Measurements from ENCODE around the gene AAR2. TPM values are rescaled to one million over a fixed set of nuclear protein-coding genes. Genes with fewer than 3 reads are reported as not detected.

The AAR2 gene
- total and polyA plus RNA-seq, 7 donors, result 13.4 to 29.6 (median 20.3) TPM

DNA sequence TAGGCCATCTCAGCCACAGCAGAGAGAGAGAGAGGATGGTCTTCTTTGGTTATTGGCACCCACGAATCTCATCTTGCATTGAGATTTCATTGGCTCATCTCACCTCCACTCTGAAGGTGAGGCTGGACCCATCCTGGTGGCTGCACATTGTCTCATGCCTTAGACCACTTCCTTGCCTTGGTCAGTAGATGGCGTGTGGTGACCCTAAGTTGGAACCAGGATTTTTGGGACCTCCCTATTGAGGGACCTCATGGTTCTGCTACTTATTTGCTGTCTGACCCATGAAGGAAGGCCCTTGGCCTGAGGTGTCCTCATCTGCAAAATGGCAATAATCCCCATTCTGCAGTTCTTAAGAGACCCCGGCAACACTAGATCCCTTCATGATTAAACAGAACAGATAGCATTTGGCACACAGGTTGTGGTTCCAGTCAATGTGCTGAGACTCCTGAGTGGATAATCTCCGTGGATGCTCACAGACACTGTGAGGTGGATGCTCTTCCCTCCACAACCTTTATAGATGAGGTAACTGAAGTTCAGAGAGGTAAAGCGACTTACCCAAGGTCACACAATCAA is 21.5 kb upstream of the AAR2 start:
- intact Hi-C loops (cut with DNase I), result loop anchor here (5.0 to 10.0 kb wide), 3 partner anchors 223 to 380 kb away; no protein-coding TSS in a partner anchor
- H3K9me3 ChIP-seq, result no peaks in the 10 kb centered on the region
- H3K27me3 ChIP-seq (ENCODE audit: insufficient read depth in 3 of 3, low read length in 2 of 3), result no peaks in the 10 kb centered on the region
- H3K27ac ChIP-seq, result no peak overlapping the region
- H3K4me3 ChIP-seq, result no peak overlapping the region
- 68 to 74% (median 72%) methylated on average over 5 of the region's 5 CpGs for WGBS, 3 donors
- TF ChIP-seq, protein P1, sequence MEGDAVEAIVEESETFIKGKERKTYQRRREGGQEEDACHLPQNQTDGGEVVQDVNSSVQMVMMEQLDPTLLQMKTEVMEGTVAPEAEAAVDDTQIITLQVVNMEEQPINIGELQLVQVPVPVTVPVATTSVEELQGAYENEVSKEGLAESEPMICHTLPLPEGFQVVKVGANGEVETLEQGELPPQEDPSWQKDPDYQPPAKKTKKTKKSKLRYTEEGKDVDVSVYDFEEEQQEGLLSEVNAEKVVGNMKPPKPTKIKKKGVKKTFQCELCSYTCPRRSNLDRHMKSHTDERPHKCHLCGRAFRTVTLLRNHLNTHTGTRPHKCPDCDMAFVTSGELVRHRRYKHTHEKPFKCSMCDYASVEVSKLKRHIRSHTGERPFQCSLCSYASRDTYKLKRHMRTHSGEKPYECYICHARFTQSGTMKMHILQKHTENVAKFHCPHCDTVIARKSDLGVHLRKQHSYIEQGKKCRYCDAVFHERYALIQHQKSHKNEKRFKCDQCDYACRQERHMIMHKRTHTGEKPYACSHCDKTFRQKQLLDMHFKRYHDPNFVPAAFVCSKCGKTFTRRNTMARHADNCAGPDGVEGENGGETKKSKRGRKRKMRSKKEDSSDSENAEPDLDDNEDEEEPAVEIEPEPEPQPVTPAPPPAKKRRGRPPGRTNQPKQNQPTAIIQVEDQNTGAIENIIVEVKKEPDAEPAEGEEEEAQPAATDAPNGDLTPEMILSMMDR (IDR thresholded peaks at IDR 0.05), result peak; percentile 48
- H3K36me3 ChIP-seq (ENCODE audit: insufficient read depth in 1 of 2, low read depth in 1 of 2), result no peaks in the 10 kb centered on the region
- ATAC-seq, result peak in 2 of 4 donors; percentile 54 to 69
- H3K4me1 ChIP-seq, result no peaks in the 10 kb centered on the region
- DNase-seq, result no peak

GRCh38 chr20:36215778-36216177 is 20.5 kb upstream of the AAR2 start:
- whole genome bisulfite sequencing, 3 donors, result 94 to 95% (median 94%) methylated on average over 4 of the region's 4 CpGs
- no peak overlapping the region for H3K27ac ChIP-seq
- no peaks in the 10 kb centered on the region for H3K36me3 ChIP-seq (ENCODE audit: insufficient read depth in 1 of 2, low read depth in 1 of 2)
- no peak overlapping the region for H3K4me3 ChIP-seq
- ATAC-seq, result no peak
- H3K4me1 ChIP-seq, result no peaks in the 10 kb centered on the region
- H3K9me3 ChIP-seq, result no peaks in the 10 kb centered on the region
- intact Hi-C loops (cut with DNase I), result loop anchor here (5.0 to 10.0 kb wide), 2 partner anchors 222 to 379 kb away; no protein-coding TSS in a partner anchor
- no peak for DNase-seq
- H3K27me3 ChIP-seq (ENCODE audit: insufficient read depth in 3 of 3, low read length in 2 of 3), result no peaks in the 10 kb centered on the region
- TF ChIP-seq, protein P1 (IDR thresholded peaks at IDR 0.05), result no peak

DNA sequence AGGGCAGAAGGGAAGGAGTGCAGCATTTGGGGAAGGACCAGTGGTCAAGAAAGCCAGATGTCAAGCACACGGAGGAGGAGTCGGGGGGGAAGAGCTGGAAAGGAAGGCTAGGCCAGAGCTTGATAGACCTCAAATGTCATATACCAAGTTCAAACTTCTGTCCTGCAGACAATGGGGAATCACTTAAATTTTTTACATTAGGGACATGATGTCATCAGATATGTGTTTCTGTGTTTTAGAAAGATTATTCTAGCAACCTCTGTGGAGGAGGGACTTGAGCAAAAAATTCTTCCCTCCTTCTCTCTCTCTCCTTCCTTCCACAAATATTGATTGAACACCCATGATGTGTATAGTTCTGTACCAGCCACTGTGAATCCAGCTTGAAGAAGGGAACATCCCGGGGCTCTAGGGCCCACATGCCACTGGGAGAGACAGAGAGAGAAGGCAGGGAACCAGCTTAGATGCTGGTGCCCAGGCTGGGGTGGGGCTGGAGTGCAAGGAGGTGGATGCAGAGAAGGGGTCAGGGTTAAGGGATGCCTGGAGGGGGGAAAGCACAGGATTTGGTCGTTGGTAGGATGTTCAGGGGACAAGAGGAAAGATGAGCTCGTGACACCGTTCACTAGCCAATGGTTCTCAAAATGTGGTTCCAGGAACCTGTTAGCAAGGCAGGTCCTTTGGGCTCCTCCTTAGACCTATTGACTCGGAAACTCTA is 19.8 kb upstream of the AAR2 start:
- intact Hi-C loops (cut with DNase I), result loop anchor here (5.0 to 10.0 kb wide), 2 partner anchors 221 to 378 kb away; no protein-coding TSS in a partner anchor

DNA sequence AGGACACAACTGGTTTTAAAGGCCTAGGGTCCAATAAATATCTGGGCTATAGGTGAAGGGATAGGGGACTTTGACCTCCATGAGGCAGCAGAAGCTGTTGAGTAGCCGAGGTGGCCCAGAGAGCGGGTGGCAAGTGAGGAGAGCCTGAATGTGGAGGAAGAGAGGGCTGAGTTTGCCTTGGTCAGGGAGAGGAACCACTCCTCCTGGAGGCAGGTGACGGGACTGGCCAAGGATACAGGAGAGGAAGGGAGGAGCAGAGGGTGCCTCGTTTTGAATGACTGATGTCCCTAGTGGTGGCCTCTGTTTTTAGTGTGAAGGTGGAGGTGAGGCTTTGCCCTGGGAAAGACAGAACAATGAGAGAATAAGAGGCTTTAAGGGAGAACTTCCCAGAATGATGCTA is 19.1 kb upstream of the AAR2 start:
- 66 to 81% (median 67%) methylated on average over 4 of the region's 4 CpGs for WGBS, 3 donors
- Histone ChIP-seq H3K9me3 (no peaks in the 10 kb centered on the region), H3K36me3 (ENCODE audit: insufficient read depth in 1 of 2, low read depth in 1 of 2) (no peaks in the 10 kb centered on the region), H3K4me1 (no peaks in the 10 kb centered on the region), H3K27me3 (ENCODE audit: insufficient read depth in 3 of 3, low read length in 2 of 3) (no peaks in the 10 kb centered on the region), H3K4me3 (no peak overlapping the region), H3K27ac (no peak overlapping the region)
- TF ChIP-seq, protein P1 (IDR thresholded peaks at IDR 0.05), result no peak
- no peak for DNase-seq
- intact Hi-C loops (cut with DNase I), result loop anchor here (5.0 to 10.0 kb wide), 2 partner anchors 220 to 378 kb away; no protein-coding TSS in a partner anchor
- ATAC-seq, result no peak

More for the DNA sequence above, 19.8 kb upstream of the AAR2 start:
- 75 to 80% (median 79%) methylated on average over 7 of the region's 7 CpGs for WGBS, 3 donors
- Histone ChIP-seq H3K27ac (no peak overlapping the region), H3K4me1 (no peaks in the 10 kb centered on the region), H3K9me3 (no peaks in the 10 kb centered on the region), H3K27me3 (ENCODE audit: insufficient read depth in 3 of 3, low read length in 2 of 3) (no peaks in the 10 kb centered on the region), H3K36me3 (ENCODE audit: insufficient read depth in 1 of 2, low read depth in 1 of 2) (no peaks in the 10 kb centered on the region), H3K4me3 (no peak overlapping the region)
- TF ChIP-seq, protein P1 (IDR thresholded peaks at IDR 0.05), result no peak
- DNase-seq, result no peak
- ATAC-seq, result no peak
